Activated T-cell treated with anti-CD3 and anti-CD28 coated beads, Interleukin-2, amount 50 U/mL, for 1 hour (primary cell): ENCODE results near the gene PLCXD3.
"Not testable (repeated sequence)": the region's sequence is repeated elsewhere in the genome, so short reads cannot be mapped to it uniquely, and the experiment has no call there.

Experiments
- DNase-seq: peaks from one replicate; pipeline ENCODE4 v3.0.0-alpha.2; 2020

The PLCXD3 gene

GRCh38 chr5:41482715-41483114 lies 27.7 kb downstream of the PLCXD3 start:
- DNase-seq, result no peak

GRCh38 chr5:41482173-41482572 lies 28.2 kb downstream of the PLCXD3 start:
- DNase-seq, result no peak

DNA sequence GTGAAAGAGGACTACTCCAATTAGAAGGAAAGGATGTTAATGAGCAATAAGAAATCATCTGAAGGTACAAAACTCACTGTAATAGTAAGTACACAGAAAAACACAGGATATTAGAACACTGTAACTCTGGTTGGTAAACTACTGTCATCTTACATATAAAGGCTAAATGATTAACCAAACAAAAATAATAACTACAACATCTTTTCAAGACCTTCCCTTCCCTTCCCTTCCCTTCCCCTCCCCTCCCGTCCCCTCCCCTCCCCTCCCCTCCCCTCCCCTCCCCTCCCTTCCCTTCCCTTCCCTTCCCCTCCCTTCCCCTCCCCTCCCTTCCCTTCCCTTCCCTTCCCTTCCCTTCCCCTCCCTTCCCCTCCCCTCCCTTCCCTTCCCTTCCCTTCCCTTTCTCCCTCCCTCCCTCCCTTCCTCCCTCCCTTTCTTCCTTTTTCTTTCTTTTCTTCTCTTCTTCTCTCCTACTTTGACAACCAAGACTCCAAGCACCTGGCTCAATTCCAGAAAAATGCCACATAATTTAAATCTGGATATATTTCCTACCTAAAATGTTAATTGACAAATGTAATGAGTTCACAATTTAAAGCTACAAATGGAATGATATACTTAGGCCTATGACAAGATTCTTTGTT lies 38.7 kb downstream of the PLCXD3 start:
- DNase-seq, result not testable (repeated sequence)

- no peak for DNase-seq
Measured at GRCh38 chr5:41465493-41466171, 44.8 kb downstream of the PLCXD3 start.

- DNase-seq, result no peak
Measured at GRCh38 chr5:41459557-41459956, 50.8 kb downstream of the PLCXD3 start.

GRCh38 chr5:41457094-41457493 lies 53.3 kb downstream of the PLCXD3 start:
- no peak for DNase-seq

GRCh38 chr5:41452506-41452905 lies 57.9 kb downstream of the PLCXD3 start:
- DNase-seq, result no peak

DNA sequence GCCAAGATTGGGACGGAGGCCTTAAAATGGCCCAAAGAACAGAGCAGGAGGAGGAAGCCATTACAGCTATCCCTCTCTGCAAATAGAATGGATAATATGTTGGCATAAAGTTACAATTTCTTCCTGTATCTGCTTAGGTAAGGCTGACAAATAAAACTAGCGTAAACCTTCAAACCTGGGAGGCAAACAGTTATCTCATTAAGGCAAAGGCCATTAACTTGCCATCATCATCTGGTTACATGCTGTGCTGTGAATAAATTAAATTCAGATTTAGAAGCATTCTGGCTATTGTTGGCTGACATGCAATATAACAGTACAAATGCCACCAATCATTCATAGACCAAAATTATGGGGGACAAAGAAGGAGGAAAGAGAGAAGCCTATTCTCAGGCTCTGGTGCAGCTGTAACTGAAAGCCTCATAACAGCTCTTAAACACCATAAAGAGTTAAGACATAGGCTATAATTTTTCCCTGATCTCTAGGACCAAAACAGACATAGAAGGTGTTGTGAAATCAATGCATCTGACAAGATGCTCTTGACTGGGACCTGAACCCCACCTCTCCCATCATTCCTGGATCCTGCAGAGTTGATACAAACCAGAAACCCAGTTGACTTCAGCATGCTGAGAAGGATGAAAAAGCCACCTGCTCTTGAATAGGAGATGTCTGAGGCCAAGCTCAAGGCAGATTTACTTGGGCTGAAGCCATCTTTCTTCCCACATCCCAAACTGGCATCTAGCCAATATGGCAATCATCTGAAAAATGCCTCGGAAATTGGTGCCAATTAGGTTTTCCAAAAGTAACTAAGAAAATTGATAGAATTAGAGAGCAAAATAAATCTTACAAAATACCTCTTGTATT lies 62.5 kb downstream of the PLCXD3 start:
- DNase-seq, result no peak

GRCh38 chr5:41445937-41446563 lies 64.4 kb downstream of the PLCXD3 start:
- no peak for DNase-seq

GRCh38 chr5:41435276-41435675 lies 75.1 kb downstream of the PLCXD3 start:
- DNase-seq, result no peak

GRCh38 chr5:41433552-41434181 lies 76.7 kb downstream of the PLCXD3 start:
- no peak for DNase-seq

DNA sequence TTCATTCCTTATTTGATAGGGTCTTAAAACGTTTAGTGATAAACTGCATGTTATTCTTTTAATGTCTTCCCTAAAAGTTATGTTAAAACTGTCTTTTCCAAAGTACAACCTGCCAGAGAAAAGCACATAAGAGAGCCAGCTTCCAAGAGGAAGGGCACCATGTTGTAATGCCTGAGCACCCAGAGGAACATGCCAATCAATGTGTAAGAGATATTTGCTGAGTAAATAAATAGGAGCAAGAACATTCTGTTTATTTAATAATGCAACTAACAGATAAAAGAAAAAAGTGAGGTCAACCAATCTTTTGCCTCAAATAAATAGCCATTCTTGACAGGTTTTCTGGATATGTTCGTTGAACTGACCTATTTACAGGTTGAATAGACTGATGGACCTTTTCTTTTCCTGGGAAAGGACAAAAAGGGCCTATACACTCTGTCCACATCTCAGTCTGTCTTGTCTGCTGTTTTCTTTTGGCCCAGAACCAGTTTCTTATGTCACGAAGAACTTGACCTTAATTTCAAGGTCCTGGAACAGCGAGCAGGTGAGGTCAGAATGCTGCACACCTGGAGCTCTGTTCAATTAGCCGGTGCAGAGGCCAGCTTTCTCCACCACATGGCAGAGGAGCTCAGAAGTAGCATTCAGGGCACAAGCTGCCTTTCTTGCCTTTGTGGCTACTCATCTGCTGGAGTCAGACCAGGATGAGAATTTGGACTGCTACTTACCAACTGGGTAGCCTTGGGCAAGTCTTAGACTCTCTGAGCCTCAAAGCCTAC lies 77.7 kb downstream of the PLCXD3 start:
- DNase-seq, result no peak

DNA sequence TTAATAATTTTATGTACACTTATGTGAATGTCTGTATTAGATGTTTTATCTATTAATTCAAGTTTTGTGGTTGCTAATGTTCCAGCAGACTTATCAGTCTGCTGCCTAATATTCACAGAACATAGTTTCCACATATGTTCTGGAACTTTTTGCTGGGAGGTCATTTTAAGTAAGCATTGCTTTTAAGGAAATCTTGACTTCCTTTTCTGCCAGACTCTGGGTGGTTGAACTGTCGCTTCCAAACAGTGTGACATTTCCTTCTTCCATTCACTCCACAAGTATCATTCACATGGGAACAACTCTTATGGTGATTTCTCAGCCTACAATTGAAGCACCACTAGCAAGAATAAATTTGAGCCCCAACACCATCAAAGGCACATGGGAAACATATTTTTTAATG lies 82.9 kb downstream of the PLCXD3 start:
- no peak for DNase-seq

DNA sequence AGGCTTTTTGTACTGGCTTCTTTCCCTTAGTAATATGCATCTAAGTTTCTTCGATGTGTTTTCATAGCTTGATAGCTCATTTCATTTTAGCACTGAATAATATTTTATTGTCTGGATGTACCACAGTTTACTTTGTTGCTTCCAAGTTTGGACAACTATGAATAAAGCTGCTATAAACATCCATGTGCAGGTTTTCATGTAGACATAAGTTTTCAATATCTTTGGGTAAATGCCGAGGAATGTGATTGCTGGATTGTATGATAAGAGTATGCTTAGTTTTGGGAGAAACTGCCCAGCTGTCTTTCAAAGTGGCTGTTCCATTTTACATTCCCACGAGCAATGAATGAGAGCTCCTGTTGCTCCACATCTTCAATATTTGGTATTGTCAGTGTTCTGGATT lies 84.7 kb downstream of the PLCXD3 start:
- DNase-seq, result no peak

- no peak for DNase-seq
Measured at GRCh38 chr5:41420492-41421067, 89.8 kb downstream of the PLCXD3 start.

DNA sequence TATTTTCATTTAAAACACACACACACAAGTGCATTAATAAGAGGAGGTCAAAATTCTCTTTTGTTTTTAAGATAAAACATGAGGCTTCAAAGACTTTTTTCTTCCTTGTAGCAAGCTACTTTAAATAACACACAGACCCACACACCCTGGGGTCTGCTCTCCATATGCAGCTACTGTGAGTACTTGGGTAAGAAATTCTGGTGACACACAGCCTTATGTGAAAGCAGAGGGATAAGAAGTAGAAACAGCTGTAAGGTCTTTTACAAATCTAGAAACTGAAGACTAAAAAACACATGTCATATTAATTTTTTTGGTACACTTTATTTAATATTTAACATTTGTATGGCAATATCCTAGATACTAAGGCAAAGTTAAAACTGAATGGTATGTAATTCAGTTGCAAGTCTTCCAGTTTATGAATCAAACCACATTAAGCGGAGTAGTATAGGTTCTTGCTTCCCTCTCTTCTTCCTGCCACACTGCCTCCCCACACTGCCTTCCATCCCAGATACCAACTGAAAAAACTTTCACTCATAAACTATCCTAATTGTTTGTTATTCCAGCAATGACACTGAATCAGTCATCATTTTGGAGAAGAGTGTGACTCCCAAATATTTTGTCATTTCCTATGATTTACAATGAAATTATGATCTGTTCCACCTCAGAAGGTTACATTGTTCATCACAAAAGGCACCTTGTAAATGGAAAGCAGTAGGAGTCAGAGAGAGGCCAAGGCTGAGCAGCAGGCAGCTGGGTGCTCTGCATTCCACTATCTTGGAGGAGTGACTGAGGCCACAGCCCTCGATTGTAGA lies 92.0 kb downstream of the PLCXD3 start:
- no peak for DNase-seq

- DNase-seq, result no peak
Measured at GRCh38 chr5:41416336-41416735, 94.1 kb downstream of the PLCXD3 start.

DNA sequence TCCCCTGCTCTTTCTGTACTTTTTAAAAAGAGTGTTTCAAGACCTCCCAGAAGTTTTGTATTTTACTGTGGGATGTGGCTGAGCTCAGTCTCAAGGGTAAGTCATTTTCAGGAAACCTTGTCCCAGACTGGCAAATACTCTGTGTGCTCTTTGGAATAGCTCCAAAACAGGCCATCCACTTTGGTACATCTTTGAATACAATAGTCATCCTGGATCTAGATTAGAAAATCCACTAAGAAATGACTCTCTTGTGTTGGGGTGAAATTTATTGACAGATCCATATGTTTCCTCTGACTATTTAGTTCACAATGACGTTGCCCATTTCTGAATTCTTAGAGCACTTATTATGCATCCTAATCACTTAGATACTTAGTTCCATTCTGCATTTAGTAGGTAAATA lies 95.2 kb downstream of the PLCXD3 start:
- DNase-seq, result no peak

DNA sequence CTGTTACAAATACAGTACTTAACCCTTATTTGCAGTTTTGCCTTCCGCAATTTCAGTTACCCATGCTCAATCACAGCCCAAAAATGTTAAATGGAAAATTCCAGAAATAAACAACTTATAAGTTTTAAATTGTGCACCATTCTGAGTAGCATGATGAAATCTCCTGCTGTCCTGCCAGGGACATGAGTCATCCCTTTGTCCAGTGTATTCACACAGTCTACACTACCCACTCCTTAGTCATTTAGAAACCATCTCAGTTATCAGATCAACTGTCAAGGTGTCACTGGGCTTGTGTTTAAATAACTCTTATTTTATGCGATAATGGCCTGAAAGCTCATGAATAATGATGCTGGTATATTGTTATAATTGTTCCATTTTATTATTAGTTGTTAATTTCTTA lies 95.8 kb downstream of the PLCXD3 start:
- no peak for DNase-seq

DNA sequence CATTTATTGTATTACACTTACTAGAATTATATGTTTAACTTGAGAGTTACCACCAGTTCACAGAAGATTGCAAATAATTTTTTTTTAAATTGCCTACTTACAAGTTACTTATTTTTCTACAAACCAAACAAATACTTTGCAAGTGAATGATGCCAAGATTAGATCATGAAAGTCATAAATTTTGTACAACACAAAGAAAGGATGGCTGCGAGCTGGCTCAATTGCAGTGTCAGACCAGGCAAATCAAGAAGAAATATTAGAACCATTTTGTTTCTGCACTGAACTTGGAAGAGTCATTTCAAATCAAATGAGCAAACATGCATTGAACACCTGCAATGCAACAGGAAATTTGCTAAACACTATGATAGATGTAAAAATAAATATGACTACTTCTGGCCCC lies 97.3 kb downstream of the PLCXD3 start:
- no peak for DNase-seq

DNA sequence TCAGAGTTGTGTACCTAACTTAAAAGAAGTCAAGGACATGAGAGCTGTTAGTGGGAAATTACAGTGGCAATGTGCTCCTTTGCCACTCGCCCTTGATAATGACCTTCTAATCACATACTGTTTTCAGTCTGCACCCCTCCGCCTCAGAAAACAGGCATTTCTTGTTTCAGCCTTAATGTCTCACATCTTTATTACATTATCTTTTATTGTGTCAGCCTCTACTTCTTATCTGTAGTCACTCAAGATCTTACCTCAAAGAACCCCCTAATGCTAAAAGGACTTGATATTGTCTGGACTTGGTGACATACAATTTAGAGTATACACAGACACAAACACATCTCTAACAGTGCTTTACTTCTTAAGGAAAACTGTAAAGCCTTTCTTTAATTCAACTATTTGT lies 97.9 kb downstream of the PLCXD3 start:
- no peak for DNase-seq
